HFFc6 (cell line): ENCODE results near the gene MVB12B. TPM values are rescaled to one million over a fixed set of nuclear protein-coding genes. Genes with fewer than 3 reads are reported as not detected.

Experiments
- DNase-seq: peaks from one replicate; pipeline ENCODE4 v3.0.0-alpha.2; 2018
- H3K27ac Mint-ChIP-seq: 2 replicates; pipeline ENCODE4 v1.8.0; 2020; ENCODE audit warnings: mild to moderate bottlenecking, mixed read lengths
- H3K27me3 Mint-ChIP-seq: 2 replicates; pipeline ENCODE4 v1.8.0; 2021; ENCODE audit warnings: mild to moderate bottlenecking, moderate library complexity, mixed read lengths; ENCODE audit not compliant: insufficient read depth
- H3K36me3 Mint-ChIP-seq: 2 replicates; pipeline ENCODE4 v1.8.0; 2021; ENCODE audit warnings: low read depth, mixed read lengths
- H3K4me1 Mint-ChIP-seq: 2 replicates; pipeline ENCODE4 v1.8.0; 2020; ENCODE audit warnings: low read depth, mixed read lengths
- H3K4me3 Mint-ChIP-seq: 2 replicates; pipeline ENCODE4 v1.8.0; 2020; ENCODE audit warnings: mild to moderate bottlenecking, moderate library complexity, mixed read lengths
- H3K9me3 Mint-ChIP-seq: 2 replicates; pipeline ENCODE4 v1.8.0; 2020; ENCODE audit warnings: mild to moderate bottlenecking, mixed read lengths
- CTCF ChIP-seq: fragments of 200-600 bp; sonication (generic); IDR thresholded peaks from 2 replicates; pipeline ENCODE4 v1.5.0; 2021; ENCODE audit warnings: antibody characterized with exemption, mild to moderate bottlenecking
- total RNA-seq, 6 experiments: library from RNA; stranded (reverse); fragmentation: NEBNext Ultra II Directional; extraction: Animal tissue kit (Norgen Biotek cat#: 25700); gene quantifications; 2 replicates in 1 of 6; 3 replicates in 5 of 6; pipeline ENCODE4 v1.2.3, GENCODE V29; 2021

Gene MVB12B
- total RNA-seq, 6 experiments from 2014 or later, result 4.4 to 8.3 (median 6.7) TPM

DNA sequence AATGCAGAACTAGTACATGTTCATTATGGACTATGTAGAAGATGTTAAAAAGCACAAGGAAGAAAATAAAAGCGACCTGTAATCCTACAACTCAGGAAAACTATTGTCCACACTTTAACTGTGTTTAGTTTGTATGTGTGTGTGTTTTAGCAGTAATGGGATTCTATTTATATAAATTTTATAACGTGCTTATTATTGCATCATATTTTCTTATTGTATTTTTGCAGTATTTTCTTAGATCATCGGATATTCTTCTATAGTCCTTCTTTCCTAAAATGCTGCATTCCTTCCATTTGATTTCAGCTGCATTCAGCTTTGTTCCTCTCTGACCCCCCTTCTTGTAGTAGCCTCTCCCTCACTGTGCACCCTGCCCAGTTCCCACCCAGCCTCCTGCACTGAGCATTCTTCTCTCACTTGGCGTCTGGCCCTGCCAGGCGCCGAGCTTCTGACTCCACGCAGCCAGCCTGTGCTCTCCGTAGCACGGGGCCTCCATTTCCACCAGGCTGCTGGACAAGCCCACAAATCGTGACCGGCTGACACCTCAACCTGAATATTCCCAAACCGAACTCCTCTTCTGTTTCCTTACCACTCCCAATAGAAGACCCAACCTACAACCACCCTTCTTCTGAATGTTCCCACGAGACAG, 39.9 kb downstream of the MVB12B start:
- no peak overlapping the region for H3K27ac Mint-ChIP-seq
- H3K4me1 Mint-ChIP-seq, result peaks cover 12% of the 10 kb centered on the region
- peaks cover 4% of the 10 kb centered on the region for H3K27me3 Mint-ChIP-seq
- H3K4me3 Mint-ChIP-seq, result no peak overlapping the region
- peaks cover 20% of the 10 kb centered on the region for H3K9me3 Mint-ChIP-seq
- DNase-seq, result no peak
- peaks cover 24% of the 10 kb centered on the region for H3K36me3 Mint-ChIP-seq
- no peak for TF ChIP-seq CTCF

DNA sequence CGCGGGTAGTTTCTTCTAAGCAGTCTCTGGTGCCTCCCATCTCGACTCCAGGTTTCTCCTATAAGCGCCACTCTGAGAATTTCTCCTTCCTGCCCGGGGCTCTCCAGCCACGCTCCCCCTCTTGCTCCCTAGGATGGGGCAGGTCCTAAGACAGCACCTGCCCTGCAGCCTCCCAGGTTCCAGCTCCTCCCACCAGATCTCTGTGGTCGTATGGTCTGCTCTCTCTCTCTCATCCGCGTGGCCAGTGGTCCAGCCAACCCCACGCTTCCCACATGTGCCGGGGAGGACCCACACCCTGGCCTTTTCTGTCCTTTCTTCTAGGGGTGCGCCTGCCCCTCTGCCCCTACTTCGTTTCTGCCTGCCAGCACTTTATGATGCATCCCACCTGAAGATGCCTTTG, 40.5 kb downstream of the MVB12B start:
- no peak for TF ChIP-seq CTCF
- Mint-ChIP-seq H3K36me3 (peaks cover 17% of the 10 kb centered on the region), H3K4me1 (peaks cover 19% of the 10 kb centered on the region), H3K9me3 (peaks cover 13% of the 10 kb centered on the region), H3K27me3 (peaks cover 4% of the 10 kb centered on the region), H3K4me3 (no peak overlapping the region), H3K27ac (no peak overlapping the region)
- no peak for DNase-seq

- Mint-ChIP-seq H3K9me3 (peaks cover 9% of the 10 kb centered on the region), H3K27me3 (peaks cover 4% of the 10 kb centered on the region), H3K4me1 (peaks cover 24% of the 10 kb centered on the region), H3K36me3 (peaks cover 12% of the 10 kb centered on the region), H3K27ac (no peak overlapping the region), H3K4me3 (no peak overlapping the region)
- TF ChIP-seq CTCF, result no peak
- no peak for DNase-seq
These were observed 41.0 kb downstream of the MVB12B start for GRCh38 chr9:126367616-126368015.

GRCh38 chr9:126368020-126368419, 41.4 kb downstream of the MVB12B start:
- H3K27me3 Mint-ChIP-seq, result peaks cover 4% of the 10 kb centered on the region
- peaks cover 12% of the 10 kb centered on the region for H3K36me3 Mint-ChIP-seq
- H3K9me3 Mint-ChIP-seq, result peaks cover 9% of the 10 kb centered on the region
- no peak for DNase-seq
- H3K4me3 Mint-ChIP-seq, result no peak overlapping the region
- H3K4me1 Mint-ChIP-seq, result peaks cover 28% of the 10 kb centered on the region
- no peak overlapping the region for H3K27ac Mint-ChIP-seq
- TF ChIP-seq CTCF, result no peak

GRCh38 chr9:126371007-126371870, 44.6 kb downstream of the MVB12B start:
- Mint-ChIP-seq H3K4me1 (peaks cover 46% of the 10 kb centered on the region), H3K27me3 (no peaks in the 10 kb centered on the region), H3K9me3 (no peaks in the 10 kb centered on the region), H3K27ac (no peak overlapping the region), H3K36me3 (no peaks in the 10 kb centered on the region), H3K4me3 (no peak overlapping the region)
- no peak for TF ChIP-seq CTCF
- DNase-seq, result no peak
